K562 treated with DMSO at 1 percent for 24 hours (cell line): ENCODE measurements around the gene DOK3. TPM values are rescaled to one million over a fixed set of nuclear protein-coding genes. Genes with fewer than 3 reads are reported as not detected.

ENCODE experiments used
- total RNA-seq: library from RNA; unstranded; fragments of 300-600 nt; gene quantifications from 2 replicates; pipeline ENCODE4 v1.2.3, GENCODE V29; 2022; ENCODE audit warnings: low read depth; ENCODE audit not compliant: insufficient read depth

Gene DOK3, protein sequence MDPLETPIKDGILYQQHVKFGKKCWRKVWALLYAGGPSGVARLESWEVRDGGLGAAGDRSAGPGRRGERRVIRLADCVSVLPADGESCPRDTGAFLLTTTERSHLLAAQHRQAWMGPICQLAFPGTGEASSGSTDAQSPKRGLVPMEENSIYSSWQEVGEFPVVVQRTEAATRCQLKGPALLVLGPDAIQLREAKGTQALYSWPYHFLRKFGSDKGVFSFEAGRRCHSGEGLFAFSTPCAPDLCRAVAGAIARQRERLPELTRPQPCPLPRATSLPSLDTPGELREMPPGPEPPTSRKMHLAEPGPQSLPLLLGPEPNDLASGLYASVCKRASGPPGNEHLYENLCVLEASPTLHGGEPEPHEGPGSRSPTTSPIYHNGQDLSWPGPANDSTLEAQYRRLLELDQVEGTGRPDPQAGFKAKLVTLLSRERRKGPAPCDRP
- total RNA-seq = 22.7 and 24.6 TPM in 2 replicates

DNA sequence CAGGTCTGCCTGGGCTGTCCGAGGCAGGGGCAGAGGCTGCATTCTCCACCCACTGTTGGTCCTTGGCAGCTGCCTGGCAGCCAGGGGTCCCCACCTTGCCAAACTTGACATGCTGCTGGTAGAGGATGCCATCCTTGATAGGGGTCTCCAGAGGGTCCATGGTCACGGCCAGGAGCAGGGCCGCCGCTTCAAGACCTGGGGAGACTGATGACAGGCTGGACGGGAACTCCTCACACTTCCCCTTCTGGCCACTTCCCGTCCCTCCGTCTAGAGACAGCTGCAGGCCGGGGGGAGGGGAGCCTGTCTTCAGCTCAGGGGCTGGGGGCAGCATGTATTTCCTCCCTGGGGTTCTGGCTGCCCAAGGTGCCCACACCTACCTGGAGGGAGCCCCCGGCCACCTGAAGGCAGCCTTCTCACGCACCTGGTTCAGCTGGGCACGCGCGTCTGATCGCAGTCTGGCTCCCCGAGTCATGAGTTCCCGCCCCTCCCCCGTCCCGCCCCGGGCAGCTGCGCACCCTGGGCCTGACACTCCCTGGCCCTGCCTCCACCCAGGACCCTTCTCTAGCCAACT lies at the start of gene DOK3:
DOK3 (minus strand) TSS at position 446 of the 571 bp plus-strand sequence; CDS start at position 160, 286 bp downstream.

DNA sequence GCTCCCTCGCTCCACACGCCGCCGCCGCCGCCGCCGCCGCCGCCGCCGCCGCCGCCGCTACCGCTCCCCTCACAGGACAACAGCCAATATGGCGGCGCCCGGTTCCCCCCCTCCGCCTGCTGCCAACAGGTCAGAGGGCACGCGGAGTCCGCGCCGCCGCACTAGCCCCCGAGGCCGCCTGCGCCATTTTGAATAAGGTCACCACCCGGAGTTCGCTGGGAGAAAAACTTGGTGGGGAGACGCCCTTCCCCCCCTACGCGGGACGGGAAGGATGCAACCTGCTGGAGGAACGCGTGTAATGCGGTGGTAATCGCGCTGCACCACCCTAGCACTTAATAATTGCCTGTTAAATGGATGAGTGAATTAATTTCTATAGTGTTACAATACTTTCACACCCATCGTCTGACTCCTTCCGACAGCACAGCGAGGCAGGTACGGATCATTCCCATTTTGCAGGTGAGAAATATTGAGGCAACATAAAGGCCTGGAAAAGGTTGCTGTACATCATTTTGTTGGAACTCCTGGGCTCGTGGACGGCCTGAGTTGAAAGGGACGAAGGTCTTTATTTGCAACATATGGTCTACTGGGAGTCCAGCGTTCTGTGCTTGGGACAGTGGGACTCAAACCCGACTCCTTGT lies 45.0 kb upstream of the DOK3 start, which contains the start of gene FAM193B:
FAM193B (minus strand) TSS at position 90 of the 638 bp plus-strand sequence. CDS start 105 bp downstream, outside the sequence.

DNA sequence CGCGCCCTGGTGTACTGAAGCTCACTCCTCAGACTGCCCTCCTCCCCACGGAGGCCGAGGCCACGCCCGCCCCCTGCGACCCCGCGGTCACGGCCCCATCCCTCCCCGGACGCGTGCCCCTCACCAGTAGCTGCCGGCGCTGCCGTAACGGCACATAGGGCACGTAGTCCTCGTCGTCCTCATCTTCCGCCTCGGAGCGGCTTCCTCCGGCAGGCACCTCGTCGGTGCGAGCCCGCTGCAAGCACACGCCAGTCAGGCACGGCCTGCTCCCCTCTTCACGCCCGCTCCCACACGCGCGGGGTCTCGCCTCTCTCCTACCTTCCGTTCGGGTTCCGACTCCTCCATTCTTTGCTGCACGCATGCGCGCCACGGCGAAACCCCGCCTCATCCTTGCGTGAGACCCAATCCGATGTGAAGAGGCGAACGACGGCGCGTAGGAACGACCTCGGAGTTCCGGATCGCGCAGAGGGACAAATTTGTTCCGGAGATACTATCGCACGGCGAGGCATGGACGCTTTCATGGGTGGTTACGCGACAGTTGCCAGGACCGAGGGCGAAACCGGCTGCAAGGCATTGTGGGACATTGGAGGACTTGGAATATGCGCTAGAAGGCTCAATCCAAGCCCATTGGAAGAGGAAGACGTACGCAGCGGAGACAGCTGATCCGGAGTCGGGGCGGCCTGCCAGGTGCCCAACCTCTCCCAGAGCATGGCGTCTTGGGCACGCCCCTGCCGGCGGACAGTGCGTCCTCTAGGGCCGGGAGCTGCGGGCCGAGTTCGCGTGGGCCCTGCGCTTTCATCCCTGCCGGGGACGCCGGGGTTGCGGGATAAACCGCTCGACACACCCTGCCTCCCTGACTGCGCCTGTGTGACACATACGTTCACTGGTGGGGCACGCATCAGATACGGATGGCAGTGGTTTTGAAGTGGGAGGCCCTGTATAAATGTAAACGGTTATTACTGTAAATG lies 7.3 kb upstream of the DOK3 start, which contains the start of gene DDX41:
DDX41 (minus strand) TSS at position 361 of the 968 bp plus-strand sequence; CDS start at position 345, 16 bp downstream.

DNA sequence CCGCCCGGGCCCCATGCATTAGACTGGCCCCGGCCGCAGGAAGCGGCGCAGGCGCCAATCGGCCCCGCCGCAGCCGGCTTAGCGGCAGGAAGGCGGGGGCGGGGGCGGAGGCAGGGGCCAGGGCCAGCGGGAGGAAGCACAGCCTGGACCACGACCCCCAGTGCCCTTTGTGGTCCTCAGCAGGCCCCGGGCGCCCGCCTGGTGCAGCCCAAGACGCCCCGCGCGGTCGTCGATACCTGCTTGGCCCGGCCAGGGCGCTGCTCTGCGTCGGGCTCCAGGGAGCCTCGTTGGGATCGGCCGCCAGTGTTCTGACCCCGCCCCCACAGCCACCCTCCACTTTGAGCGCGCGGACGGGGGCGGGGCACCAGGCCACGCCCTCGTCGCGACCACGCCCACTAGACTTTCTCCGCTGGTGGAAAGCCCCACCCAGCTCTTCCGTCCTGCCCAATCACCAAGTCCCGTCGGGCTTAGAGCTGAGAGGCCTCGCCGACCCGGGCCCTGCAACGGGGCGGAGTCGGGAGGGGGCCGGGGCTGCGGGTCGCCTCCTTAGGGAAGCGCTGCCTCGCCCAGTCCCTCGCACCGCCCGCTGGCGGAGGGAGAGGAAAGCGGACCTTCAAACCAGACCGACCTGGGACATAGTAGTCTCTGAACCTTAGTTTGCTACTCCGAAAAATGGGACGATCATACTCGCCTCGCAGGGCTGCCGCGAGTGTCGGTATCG lies 12.2 kb downstream of the DOK3 start, which contains the start of gene PDLIM7:
PDLIM7 (minus strand) TSS at position 313 of the 721 bp plus-strand sequence. CDS start 1,092 bp downstream, outside the sequence.

DNA sequence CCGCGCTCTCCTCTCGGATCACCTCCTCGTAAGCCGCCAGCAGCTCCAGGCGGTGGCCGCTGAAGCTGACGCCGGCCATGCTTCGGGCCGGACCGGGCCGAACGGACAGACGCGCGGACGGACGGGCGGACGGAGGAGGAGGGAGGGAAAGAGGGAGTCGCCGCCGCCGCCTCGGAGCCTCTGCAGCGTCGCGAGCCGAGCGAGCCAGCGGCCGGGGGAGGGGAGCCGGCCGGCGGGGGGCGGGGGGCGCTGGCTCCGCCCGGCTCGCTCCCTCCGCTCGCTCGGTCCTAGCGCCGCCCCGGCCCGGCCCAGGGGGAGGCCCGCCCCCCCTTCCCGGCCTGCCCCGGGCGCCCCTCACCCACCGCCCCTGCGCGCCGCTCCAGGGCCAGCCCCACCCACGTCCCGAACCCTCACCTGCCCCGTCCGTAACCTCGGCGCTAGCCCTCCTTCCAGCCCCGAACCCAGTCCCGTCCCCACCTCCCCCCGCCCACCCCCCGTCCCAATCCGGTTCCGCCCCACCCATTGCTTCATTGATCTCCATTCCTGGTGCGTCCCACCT lies 36.1 kb downstream of the DOK3 start, which contains the start of gene DBN1:
DBN1 (minus strand) TSS at position 192 of the 559 bp plus-strand sequence; CDS start at position 79, 113 bp downstream.

Other genes starting within 250 kb of the DOK3 start
- gene RAB24, start 206.1 kb downstream of the DOK3 start, total RNA-seq = 65.7 and 72.5 TPM in 2 replicates
- 251 and 270 TPM in 2 replicates for gene PRELID1, start 206.0 kb downstream of the DOK3 start, total RNA-seq
- 58.8 and 72.8 TPM in 2 replicates for gene MXD3, start 197.9 kb downstream of the DOK3 start, total RNA-seq
- 426 and 497 TPM in 2 replicates for gene LMAN2, start 158.2 kb downstream of the DOK3 start, total RNA-seq
- gene RGS14, start 151.9 kb downstream of the DOK3 start, total RNA-seq = 81.9 and 107 TPM in 2 replicates
- not detected in 2 replicates for gene SLC34A1, start 125.4 kb downstream of the DOK3 start, total RNA-seq
- gene PFN3, start 109.2 kb downstream of the DOK3 start, total RNA-seq = not detected in 2 replicates
- 19.3 and 20.7 TPM in 2 replicates for gene F12, start 100.3 kb downstream of the DOK3 start, total RNA-seq
- gene GRK6, start 83.2 kb downstream of the DOK3 start, total RNA-seq = 89.2 and 102 TPM in 2 replicates
- gene PRR7, start 63.0 kb downstream of the DOK3 start, total RNA-seq = 5.4 and 7.9 TPM in 2 replicates
- gene DBN1, start 36.2 kb downstream of the DOK3 start, total RNA-seq = 40.6 and 45.5 TPM in 2 replicates
- gene PDLIM7, start 12.2 kb downstream of the DOK3 start, total RNA-seq = 153 and 165 TPM in 2 replicates
- 101 and 128 TPM in 2 replicates for gene DDX41, start 7.1 kb upstream of the DOK3 start, total RNA-seq
- gene FAM193B, start 44.7 kb upstream of the DOK3 start, total RNA-seq = 29.7 and 41.0 TPM in 2 replicates
- gene TMED9, start 82.4 kb upstream of the DOK3 start, total RNA-seq = 315 and 324 TPM in 2 replicates
- 34.8 and 41.3 TPM in 2 replicates for gene B4GALT7, start 90.3 kb upstream of the DOK3 start, total RNA-seq